ENCODE data around the gene ELMO1.
"Not testable (repeated sequence)": the region's sequence is repeated elsewhere in the genome, so short reads cannot be mapped to it uniquely, and the experiment has no call there.

Gene ELMO1

DNA sequence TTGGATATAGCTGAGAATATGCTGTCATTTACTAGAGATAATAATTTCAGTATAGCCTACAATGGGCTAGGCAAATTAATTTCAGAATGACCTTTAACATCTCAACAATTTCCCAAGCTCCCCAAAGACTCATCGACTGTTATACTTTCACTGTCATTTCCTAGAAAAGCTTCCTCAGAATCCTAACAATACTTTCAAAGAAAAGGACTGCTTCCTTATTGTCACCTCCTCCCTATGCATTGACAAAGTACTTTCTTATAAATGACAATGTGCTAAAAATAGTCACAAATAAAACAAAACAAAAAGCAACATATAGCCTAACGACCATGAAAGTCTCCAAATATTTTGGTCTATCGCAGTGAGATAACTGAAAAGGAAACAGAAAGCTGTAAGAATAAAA, 272.6 kb downstream of the ELMO1 start:
- DNase-seq: no peak

- no peak for DNase-seq
Observed at GRCh38 chr7:37174460-37174859, 274.2 kb downstream of the ELMO1 start.

DNA sequence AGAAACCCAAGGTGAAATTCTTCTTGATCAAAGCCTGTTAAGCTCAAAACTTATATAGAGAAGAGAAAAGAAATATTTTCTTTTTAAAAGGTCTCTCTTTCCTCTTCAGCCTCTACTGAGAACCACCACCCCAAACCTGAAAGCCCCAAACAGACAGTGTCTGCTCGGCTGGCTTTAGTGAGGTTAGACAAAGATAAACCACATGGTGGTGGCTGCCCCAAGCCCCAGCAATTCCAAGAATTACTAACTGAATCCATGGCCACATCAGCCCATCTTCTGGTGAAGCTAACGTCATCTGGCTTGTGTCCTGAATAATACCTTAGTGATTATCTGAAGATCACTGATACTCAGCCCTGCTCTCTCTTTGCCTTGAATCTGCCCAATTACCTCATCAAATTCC, 275.0 kb downstream of the ELMO1 start:
- no peak for DNase-seq

- DNase-seq: no peak
Observed at GRCh38 chr7:37162106-37162505, 286.6 kb downstream of the ELMO1 start.

DNA sequence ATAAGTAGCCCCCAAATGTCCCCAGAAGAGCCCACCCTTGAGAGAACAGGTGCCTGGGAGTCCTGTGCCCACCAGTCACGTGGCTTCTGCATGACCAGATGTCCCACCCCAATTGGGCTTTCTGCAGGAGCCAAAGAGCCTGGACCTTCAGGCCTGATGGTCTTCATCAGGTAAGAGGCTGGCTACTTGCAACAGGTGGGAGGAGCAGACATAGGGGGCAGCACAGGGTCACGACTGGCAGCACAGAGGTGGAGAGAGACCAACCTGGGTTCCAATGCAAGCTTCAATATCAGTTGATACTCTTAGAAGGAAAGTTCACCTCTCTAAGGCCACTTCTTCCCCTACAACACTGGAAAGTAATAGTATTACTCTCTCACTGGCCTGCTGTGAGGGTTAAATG, 288.0 kb downstream of the ELMO1 start:
- no peak for DNase-seq

DNA sequence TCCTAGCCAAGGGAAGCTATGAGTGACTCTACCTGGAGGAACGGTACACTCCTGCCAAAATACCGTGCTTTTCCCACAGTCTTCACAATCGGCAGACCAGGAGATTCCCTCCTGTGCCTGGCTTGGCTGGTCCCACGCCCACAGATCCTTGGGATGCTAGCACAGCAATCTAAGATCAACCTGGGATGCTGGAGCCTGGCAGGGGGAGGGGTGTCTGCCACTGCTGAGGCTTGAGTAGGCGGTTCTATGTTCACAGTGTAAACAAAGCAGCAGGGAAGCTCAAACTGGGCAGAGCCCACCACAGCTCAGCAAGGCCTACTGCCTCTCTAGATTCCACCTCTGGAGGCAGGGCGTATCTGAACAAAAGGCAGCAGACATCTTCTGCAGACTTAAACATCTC, 295.3 kb downstream of the ELMO1 start:
- no peak for DNase-seq

DNA sequence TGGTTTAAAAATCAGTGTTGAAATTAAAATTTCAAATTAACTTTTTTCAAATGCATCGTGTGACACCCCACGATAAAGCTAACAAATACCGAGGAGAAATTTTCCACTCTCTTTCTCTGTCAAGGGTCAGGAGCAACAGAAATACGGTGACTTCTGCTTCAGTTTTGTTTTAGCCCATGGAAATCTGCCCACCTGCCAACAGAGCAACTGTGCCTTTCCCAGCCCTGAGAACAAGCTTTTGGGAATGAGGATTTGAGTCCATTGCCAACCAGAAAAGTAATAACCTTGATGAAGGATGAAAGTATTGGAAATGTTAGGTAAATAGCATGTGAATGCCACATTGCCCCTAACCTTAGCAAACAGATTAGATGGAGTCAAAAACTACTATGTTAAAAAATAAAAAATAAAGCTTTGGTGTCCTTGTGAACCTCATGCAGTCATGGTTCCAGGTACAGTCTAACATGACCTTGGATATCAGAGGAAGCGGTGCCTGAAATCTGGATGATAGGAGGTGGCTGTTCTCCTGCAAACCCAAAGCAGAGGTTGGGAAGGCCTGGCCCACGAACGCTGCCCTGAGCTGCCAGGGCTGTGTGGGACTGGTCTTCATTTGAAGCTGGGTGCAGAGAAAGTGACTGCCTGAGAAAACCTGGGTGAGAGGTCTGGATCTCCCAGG, 296.8 kb downstream of the ELMO1 start:
- DNase-seq: no peak

GRCh38 chr7:37150856-37151255, 297.8 kb downstream of the ELMO1 start:
- DNase-seq: no peak

GRCh38 chr7:37150180-37150579, 298.5 kb downstream of the ELMO1 start:
- no peak for DNase-seq

DNA sequence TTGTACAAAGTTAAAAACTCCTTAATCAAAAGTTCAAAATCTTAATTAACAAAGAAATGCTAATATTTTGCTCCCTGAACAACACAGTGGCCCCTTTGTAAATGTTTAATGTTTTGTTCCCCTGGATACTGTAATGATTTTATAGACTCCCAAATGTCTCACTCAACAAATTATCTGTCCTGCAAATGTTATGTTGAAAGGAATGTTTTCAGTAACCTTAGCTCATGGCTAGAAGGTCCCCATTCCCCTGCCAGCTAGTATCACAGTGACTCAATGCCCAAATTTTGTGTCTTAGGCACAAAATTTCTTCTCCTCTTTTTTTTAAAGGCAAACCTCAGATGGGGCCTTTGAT, 298.9 kb downstream of the ELMO1 start:
- no peak for DNase-seq

DNA sequence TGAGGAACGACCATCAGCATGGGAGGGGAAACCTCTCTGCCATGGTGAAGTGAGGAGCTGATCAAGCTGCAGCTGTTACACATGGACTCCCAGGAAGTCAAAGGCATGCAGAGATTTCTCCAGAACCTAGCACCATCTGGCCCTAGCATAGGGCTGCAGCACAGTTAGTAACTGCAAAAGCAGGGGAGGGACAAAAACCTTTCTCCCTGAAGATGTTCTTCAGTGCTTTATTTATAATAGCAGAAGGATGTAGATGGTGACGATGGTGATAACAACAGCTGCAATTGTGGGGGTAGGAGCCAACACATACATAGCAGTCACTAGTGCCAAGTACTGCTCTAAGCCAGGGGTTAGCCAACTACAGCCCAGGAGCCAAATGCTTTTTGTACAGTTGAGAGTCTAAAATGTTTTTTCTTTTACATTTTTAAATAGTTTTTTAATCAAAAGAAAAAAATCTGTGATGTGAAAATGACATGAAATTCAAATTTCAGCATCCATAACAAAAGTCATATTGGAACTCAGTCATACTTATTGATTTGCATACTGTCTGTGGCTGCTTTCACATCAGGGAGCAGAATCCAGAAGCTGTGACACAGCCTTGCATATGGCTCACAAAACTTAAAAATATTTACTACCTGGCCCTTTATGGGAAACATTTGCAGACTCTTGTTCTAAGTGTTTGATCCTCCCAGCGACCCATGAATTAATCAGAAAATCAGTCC, 299.5 kb downstream of the ELMO1 start:
- no peak for DNase-seq

DNA sequence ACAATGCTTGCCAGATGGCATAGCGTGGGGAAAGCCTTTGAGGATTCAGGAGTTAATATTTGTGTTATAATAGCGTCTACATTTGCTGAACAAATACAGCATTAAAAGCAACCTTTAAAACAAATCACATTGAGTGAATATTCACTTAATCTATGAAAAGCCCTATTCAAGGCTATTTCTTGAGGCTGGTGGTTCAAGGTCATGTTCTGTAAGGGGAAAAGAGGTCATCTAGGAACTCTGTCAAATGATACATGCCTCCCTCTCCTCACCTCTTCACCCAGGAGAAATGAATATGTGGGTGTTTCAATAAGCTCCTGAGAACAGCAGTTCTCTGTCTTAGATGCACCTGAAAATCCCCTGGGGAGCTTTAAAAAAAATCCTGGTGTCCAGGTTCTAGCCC, 303.0 kb downstream of the ELMO1 start:
- no peak for DNase-seq

- no peak for DNase-seq
Observed at GRCh38 chr7:37144423-37144822, 304.2 kb downstream of the ELMO1 start.

DNA sequence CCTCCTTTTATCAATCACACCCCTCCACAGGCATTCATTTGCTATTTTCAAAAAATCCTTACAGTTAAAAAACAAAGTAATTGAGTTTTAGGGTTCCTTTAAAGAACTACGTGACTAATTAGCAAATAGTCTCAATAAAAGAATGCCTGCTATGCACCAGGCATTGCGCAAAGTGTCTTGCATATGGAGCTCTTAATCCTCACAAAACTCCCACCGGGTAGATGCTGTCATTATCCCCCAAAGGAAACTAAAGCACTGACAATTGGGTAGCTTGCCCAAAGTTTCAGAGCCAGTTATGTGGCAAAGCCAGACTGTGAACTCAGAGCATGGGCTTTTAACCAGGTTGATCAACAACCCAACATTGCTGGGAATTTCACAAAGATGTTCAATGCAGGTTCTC, 305.7 kb downstream of the ELMO1 start:
- DNase-seq: peak; percentile 45

DNA sequence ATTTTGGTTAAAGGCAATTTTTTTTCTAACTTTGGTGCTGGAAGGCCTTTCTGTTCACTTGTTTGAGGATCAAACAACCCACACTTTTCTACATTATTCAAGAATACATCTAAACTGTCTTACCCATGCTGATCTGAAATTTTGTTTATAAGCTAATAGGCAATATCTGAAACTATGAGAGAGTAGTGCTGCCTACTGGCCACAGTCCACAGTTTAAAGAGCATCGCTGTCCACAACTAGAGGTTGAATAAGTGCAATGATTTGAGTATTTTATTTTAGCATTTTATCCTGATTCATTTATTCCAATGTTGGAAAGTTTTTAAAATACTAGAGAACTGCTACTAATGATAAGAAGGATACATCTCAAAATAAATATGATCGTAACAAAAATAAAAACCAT, 306.9 kb downstream of the ELMO1 start:
- peak; percentile 5 for DNase-seq

DNA sequence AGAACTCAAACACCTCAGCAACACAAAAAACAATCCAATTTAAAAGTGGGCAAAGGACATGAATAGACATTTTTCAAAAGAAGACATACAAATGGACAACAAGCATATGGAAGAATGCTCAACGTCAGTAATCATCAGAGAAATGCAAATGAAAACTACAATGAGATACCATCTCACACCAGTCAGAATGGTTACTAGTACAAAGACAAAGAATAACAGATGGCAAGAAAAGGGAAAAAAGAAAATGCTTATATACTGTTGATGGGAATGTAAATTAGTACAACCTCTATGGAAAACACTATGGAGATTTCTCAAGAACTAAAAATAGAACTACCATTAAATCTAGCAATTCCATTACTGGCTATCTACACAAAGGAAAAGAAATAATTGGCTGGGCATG, 314.8 kb downstream of the ELMO1 start:
- DNase-seq: not testable (repeated sequence)

DNA sequence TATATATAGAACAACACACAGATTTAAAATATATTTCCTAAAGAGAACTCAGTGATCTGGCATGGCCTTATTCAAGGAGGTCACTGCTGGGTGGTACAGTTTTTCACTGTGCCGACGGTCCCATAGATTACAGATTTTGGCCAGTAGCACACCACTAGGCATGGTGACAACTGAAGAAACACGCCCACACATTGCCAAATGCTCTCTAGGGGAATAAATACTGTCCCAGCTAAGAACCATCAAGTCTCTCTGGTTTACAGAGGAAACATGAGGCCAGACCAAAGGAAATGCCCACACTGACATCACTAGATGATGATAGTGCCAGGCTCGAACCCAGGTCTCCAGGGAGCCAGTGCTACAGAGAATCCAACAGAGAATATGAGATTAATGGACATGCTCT, 316.8 kb downstream of the ELMO1 start:
- no peak for DNase-seq

DNA sequence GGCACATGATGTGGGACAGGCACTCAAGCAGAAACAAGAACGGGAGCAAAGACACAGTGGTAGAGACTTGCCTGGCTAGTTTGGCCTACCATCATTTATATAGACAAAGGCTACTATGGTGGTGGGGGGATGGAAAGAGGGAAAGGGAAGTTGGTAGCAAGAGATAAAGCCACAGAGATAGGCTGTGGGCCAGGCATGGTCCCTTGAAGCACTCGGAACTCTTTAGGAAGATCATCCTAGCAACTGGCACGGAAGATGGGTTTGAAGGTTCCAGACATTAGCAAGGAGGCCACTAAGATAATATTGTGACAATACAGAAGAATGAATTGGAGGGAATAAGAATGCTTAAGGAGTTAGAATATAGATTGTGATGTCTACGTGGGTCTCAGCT, 319.6 kb downstream of the ELMO1 start:
- DNase-seq: no peak

- no peak for DNase-seq
Observed at GRCh38 chr7:37128327-37129034, 320.2 kb downstream of the ELMO1 start.

DNA sequence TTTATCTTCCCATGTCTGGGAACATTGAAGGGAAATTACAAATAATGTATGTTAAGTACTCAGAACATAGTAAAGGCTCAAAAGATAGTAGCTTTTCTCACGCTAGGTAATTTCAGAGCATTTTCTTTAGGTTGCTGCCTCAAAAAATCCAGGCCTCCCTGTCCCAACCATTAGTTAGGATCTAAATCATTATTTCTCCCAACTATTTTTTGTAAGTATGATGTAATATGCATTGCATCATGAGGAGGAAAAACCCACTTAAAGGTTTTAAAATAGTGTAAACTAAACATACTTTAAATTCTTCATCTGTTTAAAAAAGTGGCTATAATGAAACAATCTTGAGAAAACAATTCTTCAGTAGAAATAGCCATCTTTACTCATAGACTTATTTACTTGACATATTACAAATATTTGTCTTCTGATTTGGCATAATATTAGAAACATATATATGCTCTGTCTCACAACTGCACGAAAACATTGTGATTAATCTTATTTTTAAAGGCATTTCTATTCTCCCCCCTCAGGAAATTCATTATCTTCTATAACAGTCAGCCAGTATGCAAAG, 329.3 kb downstream of the ELMO1 start:
- DNase-seq: peak; percentile 73

DNA sequence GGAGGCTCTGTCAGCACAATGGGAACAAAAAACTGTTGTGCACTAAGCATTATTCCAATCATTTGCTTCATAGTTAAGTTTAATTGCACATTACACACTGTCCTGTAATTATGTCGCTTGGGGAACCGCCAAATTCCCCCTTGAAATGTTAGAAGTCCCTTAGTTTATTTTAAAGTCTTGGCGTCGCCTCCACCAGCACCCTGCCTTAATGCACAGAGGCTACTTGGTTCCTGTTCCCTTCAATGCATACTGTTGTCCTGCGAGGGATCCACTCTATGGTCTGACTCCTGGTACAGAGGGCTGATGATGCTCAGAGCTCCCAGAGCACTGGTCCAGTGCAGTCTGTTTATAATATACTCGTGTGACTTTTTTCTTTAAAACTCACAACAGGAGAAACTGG, 330.7 kb downstream of the ELMO1 start:
- no peak for DNase-seq

- peak; percentile 19 for DNase-seq
Observed at GRCh38 chr7:37117292-37117691, 331.4 kb downstream of the ELMO1 start.

- no peak for DNase-seq
Observed at GRCh38 chr7:37116093-37116701, 332.5 kb downstream of the ELMO1 start.

Data from fibroblast of skin of scalp (primary cell).